HG03565 (cell line): ENCODE measurements around the gene OBSL1.

Experiments
- ATAC-seq: cut with Tn5 transposase; IDR thresholded peaks from one replicate; pipeline ENCODE4 v1.9.1; 2021; ENCODE audit warnings: mild to moderate bottlenecking, moderate library complexity; ENCODE audit not compliant: unreplicated experiment

Gene OBSL1

DNA sequence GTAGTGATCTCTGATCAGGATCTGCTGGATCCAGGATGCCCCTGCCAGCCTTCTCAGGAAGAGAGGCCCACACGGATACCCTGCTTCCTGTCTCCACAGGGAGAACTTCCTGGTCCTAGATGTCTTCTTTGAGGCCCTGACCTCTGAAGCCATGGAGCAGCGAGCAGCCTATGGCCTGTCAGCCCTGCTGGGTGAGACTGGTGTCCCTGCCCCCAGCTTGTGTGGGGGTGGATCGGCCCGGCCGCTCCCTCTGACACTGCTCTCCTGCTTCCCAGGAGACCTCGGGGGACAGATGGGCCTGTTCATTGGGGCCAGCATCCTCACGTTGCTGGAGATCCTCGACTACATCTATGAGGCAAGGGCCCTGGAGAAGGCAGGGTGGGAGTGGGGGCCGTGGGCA is 34.4 kb downstream of the OBSL1 start:
- ATAC-seq = no peak

DNA sequence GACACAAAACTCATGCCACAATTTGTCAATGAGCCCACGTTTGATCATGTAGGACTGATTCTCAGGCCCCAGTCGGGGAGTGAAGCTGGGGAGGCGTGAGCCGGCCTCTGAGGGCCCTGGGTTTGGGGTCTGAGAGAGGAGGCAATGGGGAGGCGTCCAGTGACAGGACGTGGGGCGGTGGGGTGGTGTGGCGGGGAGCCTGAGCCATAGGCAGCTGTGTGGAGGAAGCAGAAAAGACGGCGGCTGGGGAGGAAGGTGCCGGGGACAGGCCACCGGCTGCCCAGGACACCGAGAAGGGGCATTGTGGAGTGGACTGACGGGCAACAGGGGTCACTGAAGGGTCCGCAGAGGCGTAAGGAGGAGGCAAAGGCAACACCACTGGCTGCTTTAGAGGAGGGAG is 34.9 kb downstream of the OBSL1 start:
- ATAC-seq = no peak

GRCh38 chr2:219533930-219534661 is 37.2 kb downstream of the OBSL1 start:
- no peak for ATAC-seq

GRCh38 chr2:219532378-219532649 is 39.0 kb downstream of the OBSL1 start:
- no peak for ATAC-seq

- ATAC-seq = no peak
Observed at GRCh38 chr2:219531639-219532377, 39.5 kb downstream of the OBSL1 start.

DNA sequence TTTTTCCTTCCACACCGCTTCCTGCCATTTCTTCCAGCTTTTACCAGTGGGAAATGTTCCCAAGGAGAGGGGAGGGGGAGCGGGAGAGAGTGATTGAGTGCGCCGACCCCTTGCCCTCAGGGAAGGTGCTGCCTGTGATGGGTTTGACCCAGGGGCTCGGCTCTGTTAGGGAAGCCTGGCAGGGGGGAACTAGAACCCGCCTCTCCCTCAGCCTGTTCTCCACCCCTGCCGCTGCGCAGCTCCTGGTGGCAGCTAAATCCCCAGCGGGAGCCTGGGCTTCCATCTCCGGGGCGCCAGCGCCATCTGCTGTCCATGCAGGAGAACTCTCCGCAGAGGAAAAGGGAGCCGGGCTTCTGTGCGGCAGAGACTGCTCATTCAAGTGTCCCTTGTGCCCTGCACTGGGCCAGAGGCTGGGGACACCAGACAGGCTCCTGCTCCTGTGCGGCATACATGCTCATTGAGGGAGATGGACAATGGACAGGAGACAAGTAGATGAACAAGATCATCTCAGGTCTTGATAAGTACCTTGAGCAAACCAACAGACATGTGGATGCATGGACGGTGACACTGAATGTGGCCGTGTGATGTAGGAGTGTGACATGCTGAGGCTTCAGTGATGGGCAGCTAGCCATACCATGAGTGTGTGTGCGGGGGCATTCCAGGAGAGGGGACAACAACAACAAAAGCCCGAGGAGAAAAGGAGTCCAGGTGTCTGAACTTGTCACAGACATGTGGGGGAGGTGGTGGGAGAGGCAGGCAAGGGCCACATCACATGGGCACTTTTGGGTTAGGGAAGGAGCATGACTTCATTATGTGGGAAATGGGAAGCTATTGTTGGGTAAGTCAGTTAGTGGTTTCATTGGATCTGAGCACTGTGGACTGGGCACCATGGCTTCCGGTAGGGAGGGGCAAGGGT is 41.0 kb downstream of the OBSL1 start:
- ATAC-seq = peak; percentile 87

- ATAC-seq = no peak
Observed at GRCh38 chr2:219527472-219527871, 43.9 kb downstream of the OBSL1 start.

DNA sequence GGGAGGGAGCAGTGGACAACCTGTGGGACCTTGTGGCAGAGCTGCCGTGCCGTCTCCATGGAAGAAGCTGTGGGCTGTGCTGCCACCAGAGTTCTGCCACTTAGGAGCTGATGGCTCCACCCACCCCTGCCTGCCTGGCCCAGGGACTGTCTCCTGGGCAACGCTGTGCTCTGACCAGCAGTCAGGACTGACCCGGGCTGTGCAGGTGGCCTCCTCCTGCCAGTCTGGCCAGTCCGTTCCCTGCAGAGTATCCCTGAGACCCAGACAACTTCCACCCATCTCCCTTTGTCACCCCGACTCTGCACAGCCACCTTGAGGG is 44.3 kb downstream of the OBSL1 start:
- no peak for ATAC-seq

DNA sequence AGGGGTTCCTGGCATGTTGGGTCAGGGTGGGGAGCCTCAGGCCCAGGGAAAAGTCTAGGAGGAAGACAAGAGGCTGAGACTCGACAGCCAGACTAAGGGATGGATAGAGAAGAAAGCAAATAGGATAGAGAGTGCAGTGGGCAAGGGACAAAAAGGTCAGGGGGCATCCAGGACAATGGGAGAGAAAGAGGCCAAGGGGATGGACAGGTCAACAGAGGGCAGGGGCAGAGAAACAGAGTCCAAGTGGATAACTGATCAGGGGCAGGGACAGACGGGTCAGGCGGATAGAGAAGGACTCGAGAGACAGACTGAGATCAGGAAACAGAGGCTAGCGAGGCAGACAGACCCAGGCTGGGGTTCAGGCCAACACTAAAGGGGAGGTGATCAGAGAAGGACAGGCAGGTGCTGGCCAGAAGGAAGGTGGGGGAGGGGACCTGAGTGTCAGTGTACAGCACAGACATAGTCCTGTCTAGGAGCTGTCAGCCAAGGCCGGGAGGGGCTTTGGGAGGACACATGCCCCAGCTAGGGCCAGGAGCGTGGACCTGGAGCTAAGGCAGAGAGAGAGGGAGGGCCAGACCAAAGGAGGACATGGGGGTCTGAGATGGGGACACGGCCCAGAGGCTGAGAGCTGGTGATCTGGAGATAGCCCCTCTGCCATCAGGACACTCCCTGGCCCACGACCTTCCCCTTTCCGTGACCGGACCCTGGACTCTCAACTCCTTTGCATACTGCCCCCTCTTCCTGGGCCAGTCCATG is 44.8 kb downstream of the OBSL1 start:
- no peak for ATAC-seq

DNA sequence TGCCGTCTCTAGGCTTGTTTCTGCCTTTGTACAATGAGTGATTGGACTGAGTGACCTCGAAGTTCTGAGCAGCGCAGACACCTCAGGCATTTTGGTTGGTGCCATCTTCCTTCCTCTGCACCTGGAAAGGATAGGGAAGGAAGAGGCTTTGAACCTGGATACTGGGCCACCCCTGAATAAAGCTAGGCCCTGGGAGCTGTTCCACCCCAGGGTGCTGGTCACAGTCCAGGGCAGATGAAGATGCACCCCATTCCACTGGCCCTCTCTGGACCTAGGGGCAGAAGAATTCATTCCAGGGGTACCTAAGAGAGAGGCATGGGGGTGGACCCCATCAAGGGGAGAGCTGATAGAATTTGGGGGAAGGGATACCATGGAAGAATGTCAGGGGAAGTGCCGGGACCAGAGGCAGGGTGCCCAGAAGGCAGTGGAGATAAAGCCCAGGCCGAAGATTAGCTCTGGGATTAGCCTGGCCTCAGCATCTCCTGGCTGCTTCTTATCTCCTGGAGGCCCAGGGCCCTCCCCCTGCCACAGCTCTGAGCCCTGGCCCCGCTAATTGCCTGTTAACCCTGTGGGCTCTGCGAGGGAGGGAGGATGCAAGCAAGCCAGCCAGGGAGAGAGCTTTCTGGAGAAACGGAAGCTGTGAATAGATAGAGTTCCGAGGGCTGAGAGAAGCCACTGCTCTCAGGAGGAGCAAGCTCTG is 45.7 kb downstream of the OBSL1 start:
- no peak for ATAC-seq

DNA sequence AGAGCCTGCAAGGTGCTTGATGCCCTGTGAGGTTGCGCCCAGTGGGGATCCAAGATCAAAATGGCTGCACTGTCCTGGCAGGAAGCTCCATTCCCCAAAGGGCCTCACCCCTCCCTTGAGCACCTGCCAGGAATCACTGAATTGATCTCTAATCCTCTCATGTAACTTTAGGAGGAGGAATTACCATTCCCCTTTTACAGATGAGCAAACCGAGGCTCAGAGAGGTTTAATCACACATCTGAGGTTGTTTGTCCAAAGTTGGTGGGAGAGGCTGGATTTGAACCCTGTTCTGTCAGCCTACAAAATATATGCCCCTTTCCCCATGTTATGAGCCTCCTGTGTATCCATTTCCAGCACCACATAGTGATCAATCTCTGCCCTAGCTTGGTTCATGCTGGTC is 46.5 kb downstream of the OBSL1 start:
- no peak for ATAC-seq

GRCh38 chr2:219523031-219523671 is 48.2 kb downstream of the OBSL1 start:
- ATAC-seq = no peak

GRCh38 chr2:219522111-219523030 is 49.0 kb downstream of the OBSL1 start:
- no peak for ATAC-seq

DNA sequence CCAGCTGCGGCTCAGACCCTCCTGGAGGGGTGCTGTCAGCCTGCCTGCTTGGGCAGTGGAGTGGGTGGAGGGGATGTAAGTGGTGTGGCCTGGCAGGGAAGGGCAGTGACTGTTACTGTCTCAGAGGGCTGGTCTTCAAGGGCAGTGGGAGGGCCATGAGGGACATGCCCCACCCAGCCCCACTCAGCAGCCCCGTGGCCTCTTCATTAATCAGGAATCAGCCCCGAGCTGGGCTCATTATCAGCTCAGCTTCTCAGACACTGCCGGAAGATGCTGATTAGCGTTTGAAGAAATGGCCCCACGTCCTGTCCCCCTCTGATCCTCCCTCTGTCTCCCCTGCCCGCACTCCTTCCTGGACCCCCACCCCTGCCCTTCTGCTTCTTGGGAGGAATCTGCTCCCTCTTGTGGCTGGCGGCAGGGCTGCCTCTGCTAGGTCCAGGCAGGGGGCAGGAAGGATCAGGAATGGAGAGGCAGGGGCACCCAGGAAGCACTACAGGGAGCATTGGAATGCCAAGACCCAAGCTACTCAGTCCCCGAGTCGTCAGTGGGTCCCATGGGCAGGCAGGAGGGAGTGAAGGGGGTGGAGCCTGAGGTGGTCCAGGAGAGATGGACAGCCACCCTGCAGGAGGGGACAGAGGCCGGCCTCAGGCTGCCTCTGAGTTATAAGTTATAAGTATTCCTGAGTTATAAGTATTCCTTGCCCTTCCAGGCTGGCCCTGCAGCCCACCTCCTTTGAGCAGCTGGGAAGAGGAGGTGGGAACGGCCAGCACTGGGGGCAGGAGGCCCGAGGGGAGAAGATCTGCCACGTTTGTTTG is 50.1 kb downstream of the OBSL1 start:
- no peak for ATAC-seq

- ATAC-seq = no peak
Observed at GRCh38 chr2:219520079-219520478, 51.3 kb downstream of the OBSL1 start.

DNA sequence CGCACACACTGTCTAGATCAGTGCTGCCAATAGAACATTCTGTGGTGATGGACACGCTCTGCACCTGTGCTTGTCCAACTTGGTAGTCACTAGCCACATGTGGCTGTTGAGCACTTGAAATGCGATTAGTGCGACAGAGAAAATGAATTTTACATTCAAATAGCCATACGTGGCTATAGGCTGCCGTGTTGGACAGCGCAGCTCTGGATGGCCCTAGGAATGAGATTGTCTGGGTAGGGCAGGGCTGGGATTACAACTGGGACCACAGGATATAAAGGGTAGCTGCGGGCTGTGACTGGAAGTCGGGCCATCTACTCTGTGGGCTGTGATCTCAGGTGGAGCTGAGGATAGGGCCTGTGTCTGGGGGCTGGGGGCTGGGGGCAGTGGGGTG is 51.8 kb downstream of the OBSL1 start:
- ATAC-seq = no peak

DNA sequence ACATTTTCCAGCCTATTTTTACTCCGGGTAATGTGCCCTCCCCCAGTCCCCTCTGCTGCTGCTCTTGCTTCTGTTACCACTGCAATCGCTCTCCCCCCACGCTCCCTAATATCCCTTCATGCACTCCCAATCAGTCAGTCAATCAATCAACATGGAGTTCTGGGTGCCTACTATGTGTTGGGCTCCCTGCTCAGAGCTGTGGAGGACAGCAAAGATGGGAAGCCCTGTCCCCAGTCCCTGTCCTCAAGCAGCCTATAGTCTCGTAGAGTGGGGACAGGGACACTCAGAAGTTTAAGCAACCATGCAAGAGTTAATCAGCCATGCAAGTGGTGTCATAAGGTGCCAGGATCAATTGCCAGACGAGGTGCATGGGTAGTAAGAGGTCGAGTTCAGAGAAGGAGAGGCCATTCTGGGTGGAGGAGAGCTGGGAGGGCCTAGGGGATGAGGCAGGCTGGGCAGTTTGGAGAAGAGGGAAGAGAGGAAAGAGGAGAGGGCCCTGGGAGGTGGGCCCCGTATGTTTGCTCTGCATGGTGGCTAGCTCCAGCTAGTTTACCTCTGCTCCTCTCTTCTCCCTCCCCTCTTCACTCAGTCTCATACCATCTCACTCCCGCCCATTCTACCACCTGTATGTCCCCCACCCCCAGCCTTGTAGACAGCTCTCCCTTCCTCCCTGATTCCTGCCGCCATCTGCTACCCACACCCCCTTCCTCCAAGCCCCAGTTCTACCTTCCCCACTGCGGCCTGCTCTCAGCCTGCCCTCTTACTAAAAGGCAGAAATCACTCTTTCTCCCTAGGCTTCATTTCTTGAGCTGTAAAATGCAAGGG is 53.2 kb downstream of the OBSL1 start:
- ATAC-seq = no peak
